Glutamatergic neuron (in vitro differentiated cells): Measurements from ENCODE around the gene CCNY. TPM values are rescaled to one million over a fixed set of nuclear protein-coding genes. Genes with fewer than 3 reads are reported as not detected.
A peak's percentile ranks its signal among the peaks of the same experiment; 100 is the strongest.

Source experiments
- DNase-seq: peaks from one replicate; pipeline ENCODE4 v3.0.0; 2022
- H3K27ac Mint-ChIP-seq: one replicate; pipeline ENCODE4 v1.8.0; 2020; ENCODE audit warnings: mild to moderate bottlenecking, mixed read lengths, inconsistent platforms; ENCODE audit not compliant: unreplicated experiment
- H3K27me3 Mint-ChIP-seq: one replicate; pipeline ENCODE4 v1.8.0; 2020; ENCODE audit warnings: mild to moderate bottlenecking, moderate library complexity, mixed read lengths, inconsistent platforms; ENCODE audit not compliant: unreplicated experiment
- H3K36me3 Mint-ChIP-seq: one replicate; pipeline ENCODE4 v1.8.0; 2020; ENCODE audit warnings: mild to moderate bottlenecking, mixed read lengths, inconsistent platforms; ENCODE audit not compliant: unreplicated experiment
- H3K4me1 Mint-ChIP-seq: one replicate; pipeline ENCODE4 v1.8.0; 2020; ENCODE audit warnings: mild to moderate bottlenecking, low read depth, mixed read lengths, inconsistent platforms; ENCODE audit not compliant: unreplicated experiment
- H3K4me3 Mint-ChIP-seq: one replicate; pipeline ENCODE4 v1.8.0; 2020; ENCODE audit warnings: mild to moderate bottlenecking, mixed read lengths, inconsistent platforms; ENCODE audit not compliant: unreplicated experiment
- H3K9me3 Mint-ChIP-seq: one replicate; pipeline ENCODE4 v1.8.0; 2020; ENCODE audit warnings: mild to moderate bottlenecking, moderate library complexity, mixed read lengths, inconsistent platforms; ENCODE audit not compliant: unreplicated experiment
- CTCF ChIP-seq: fragments of 200-600 bp; sonication (generic); IDR thresholded peaks from one replicate; pipeline ENCODE4 v1.5.0; 2021; ENCODE audit not compliant: partially characterized antibody, unreplicated experiment
- total RNA-seq: library from RNA; stranded (reverse); fragmentation: NEBNext Ultra II Directional; extraction: Animal tissue kit (Norgen Biotek cat#: 25700); gene quantifications from one replicate; pipeline ENCODE4 v1.2.1, GENCODE V29; 2021; ENCODE audit not compliant: unreplicated experiment

Gene CCNY
- total RNA-seq, 1 donor from 2014 or later: 219 TPM

DNA sequence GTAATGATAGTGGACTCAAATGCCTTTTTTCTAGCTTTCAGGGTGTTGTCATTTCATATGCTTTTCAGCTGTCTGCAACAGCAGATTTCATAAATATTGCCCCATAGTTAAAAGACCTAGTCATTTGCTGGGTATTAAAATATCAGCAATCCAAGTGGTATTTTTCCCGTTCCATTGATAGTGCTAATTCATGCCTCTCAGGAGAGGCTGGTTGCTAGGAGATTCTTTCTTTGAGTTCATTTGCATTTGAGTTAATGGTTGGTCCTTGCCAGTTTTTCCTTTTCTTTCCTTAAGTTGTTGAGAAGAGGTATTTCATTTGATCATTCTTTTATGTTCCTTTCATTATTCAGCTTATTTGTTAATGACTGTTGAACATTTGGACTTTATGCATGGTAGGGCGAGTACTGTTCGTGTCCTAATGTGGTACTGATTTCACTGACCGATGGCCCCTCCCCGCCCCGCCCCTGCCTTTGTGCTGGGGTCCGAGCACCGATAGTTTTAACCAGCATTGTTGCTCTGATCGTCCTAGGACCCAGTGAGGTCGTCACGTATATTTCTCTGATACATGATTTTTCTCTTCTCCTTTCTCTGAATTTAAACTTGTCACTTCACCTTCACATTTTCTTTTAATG lies 128.6 kb downstream of the CCNY start:
- Mint-ChIP-seq H3K27me3 (peaks cover 7% of the 10 kb centered on the region), H3K4me3 (no peak overlapping the region), H3K27ac (no peak overlapping the region), H3K9me3 (peaks cover 11% of the 10 kb centered on the region), H3K4me1 (peaks cover 37% of the 10 kb centered on the region), H3K36me3 (no peaks in the 10 kb centered on the region)
- no peak for TF ChIP-seq CTCF
- no peak for DNase-seq

- no peak for TF ChIP-seq CTCF
- Mint-ChIP-seq H3K27ac (no peak overlapping the region), H3K27me3 (peaks cover 13% of the 10 kb centered on the region), H3K9me3 (peaks cover 16% of the 10 kb centered on the region), H3K4me1 (peaks cover 38% of the 10 kb centered on the region), H3K36me3 (no peaks in the 10 kb centered on the region), H3K4me3 (no peak overlapping the region)
- no peak for DNase-seq
Measured at GRCh38 chr10:35465673-35466072, 129.4 kb downstream of the CCNY start.

- Mint-ChIP-seq H3K27me3 (peaks cover 16% of the 10 kb centered on the region), H3K27ac (no peak overlapping the region), H3K4me1 (peaks cover 40% of the 10 kb centered on the region), H3K36me3 (no peaks in the 10 kb centered on the region), H3K4me3 (no peak overlapping the region), H3K9me3 (peaks cover 17% of the 10 kb centered on the region)
- DNase-seq: no peak
- no peak for TF ChIP-seq CTCF
Measured at GRCh38 chr10:35466170-35466569, 129.9 kb downstream of the CCNY start.

GRCh38 chr10:35466661-35467060 lies 130.4 kb downstream of the CCNY start:
- H3K9me3 Mint-ChIP-seq: peaks cover 17% of the 10 kb centered on the region
- TF ChIP-seq CTCF: no peak
- DNase-seq: no peak
- H3K27me3 Mint-ChIP-seq: peaks cover 17% of the 10 kb centered on the region
- no peak overlapping the region for H3K27ac Mint-ChIP-seq
- peaks cover 40% of the 10 kb centered on the region for H3K4me1 Mint-ChIP-seq
- no peaks in the 10 kb centered on the region for H3K36me3 Mint-ChIP-seq
- no peak overlapping the region for H3K4me3 Mint-ChIP-seq

GRCh38 chr10:35467186-35467585 lies 130.9 kb downstream of the CCNY start:
- Mint-ChIP-seq H3K27me3 (peaks cover 17% of the 10 kb centered on the region), H3K9me3 (peaks cover 15% of the 10 kb centered on the region), H3K4me3 (peak overlapping the region; percentile 18), H3K36me3 (no peaks in the 10 kb centered on the region), H3K4me1 (peaks cover 43% of the 10 kb centered on the region), H3K27ac (no peak overlapping the region)
- no peak for DNase-seq
- TF ChIP-seq CTCF: no peak
